ENCODE results near the gene LPCAT4.
"Not testable (repeated sequence)": the region's sequence is repeated elsewhere in the genome, so short reads cannot be mapped to it uniquely, and the experiment has no call there.

Gene LPCAT4

GRCh38 chr15:34355241-34355640 lies 11.8 kb downstream of the LPCAT4 start:
- no peak for DNase-seq
- H3K27me3 ChIP-seq (replicated peaks) = no peaks in the 10 kb centered on the region
- peaks cover 12% of the 10 kb centered on the region for H3K36me3 ChIP-seq (replicated peaks)
- H3K27ac ChIP-seq = no peak overlapping the region
- in situ Hi-C loops (cut with HindIII; ENCODE audit: low pct_ligation_motif_present, low sequenced_read_pairs) = no loop called here
- H3K4me3 ChIP-seq (ENCODE audit: low read depth, low read length) = no peak overlapping the region
- TF ChIP-seq CTCF (IDR thresholded peaks at IDR 0.05; ENCODE audit: low read depth, low read length, missing control alignments) = no peak

GRCh38 chr15:34354286-34354685 lies 12.7 kb downstream of the LPCAT4 start:
- no peak for TF ChIP-seq CTCF (IDR thresholded peaks at IDR 0.05; ENCODE audit: low read depth, low read length, missing control alignments)
- H3K4me3 ChIP-seq (ENCODE audit: low read depth, low read length) = no peak overlapping the region
- peaks cover 8% of the 10 kb centered on the region for H3K36me3 ChIP-seq (replicated peaks)
- H3K27ac ChIP-seq = no peak overlapping the region
- in situ Hi-C loops (cut with HindIII; ENCODE audit: low pct_ligation_motif_present, low sequenced_read_pairs) = no loop called here
- H3K27me3 ChIP-seq (replicated peaks) = no peaks in the 10 kb centered on the region
- no peak for DNase-seq

- in situ Hi-C loops (cut with HindIII; ENCODE audit: low pct_ligation_motif_present, low sequenced_read_pairs) = no loop called here
- TF ChIP-seq CTCF (IDR thresholded peaks at IDR 0.05; ENCODE audit: low read depth, low read length, missing control alignments) = no peak
Observed at GRCh38 chr15:34353627-34354026, 13.4 kb downstream of the LPCAT4 start.

GRCh38 chr15:34352996-34353395 lies 14.0 kb downstream of the LPCAT4 start:
- H3K27ac ChIP-seq; H3K4me3 ChIP-seq (ENCODE audit: low read depth, low read length); DNase-seq; H3K36me3 ChIP-seq (replicated peaks); H3K27me3 ChIP-seq (replicated peaks); in situ Hi-C loops (cut with HindIII; ENCODE audit: low pct_ligation_motif_present, low sequenced_read_pairs): not testable (repeated sequence)

More at GRCh38 chr15:34353627-34354026, 13.4 kb downstream of the LPCAT4 start:
- no peak for DNase-seq
- no peaks in the 10 kb centered on the region for H3K27me3 ChIP-seq (replicated peaks)
- no peak overlapping the region for H3K27ac ChIP-seq
- H3K36me3 ChIP-seq (replicated peaks) = peaks cover 3% of the 10 kb centered on the region
- H3K4me3 ChIP-seq (ENCODE audit: low read depth, low read length) = no peak overlapping the region

- Histone ChIP-seq H3K27me3 (replicated peaks) (no peaks in the 10 kb centered on the region), H3K36me3 (replicated peaks) (no peaks in the 10 kb centered on the region), H3K4me3 (ENCODE audit: low read depth, low read length) (no peak overlapping the region), H3K27ac (no peak overlapping the region)
- in situ Hi-C loops (cut with HindIII; ENCODE audit: low pct_ligation_motif_present, low sequenced_read_pairs) = loop anchor here (25.0 kb wide), 1 partner anchor 112 kb away; the partner anchor contains the start of gene EMC4
- no peak for TF ChIP-seq CTCF (IDR thresholded peaks at IDR 0.05; ENCODE audit: low read depth, low read length, missing control alignments)
- DNase-seq = no peak
Observed at GRCh38 chr15:34349769-34350168, 17.2 kb downstream of the LPCAT4 start.

GRCh38 chr15:34348735-34349300 lies 18.2 kb downstream of the LPCAT4 start:
- in situ Hi-C loops (cut with HindIII; ENCODE audit: low pct_ligation_motif_present, low sequenced_read_pairs) = loop anchor here (25.0 kb wide), 1 partner anchor 112 kb away; the partner anchor contains the start of gene EMC4
- TF ChIP-seq CTCF (IDR thresholded peaks at IDR 0.05; ENCODE audit: low read depth, low read length, missing control alignments) = no peak
- no peaks in the 10 kb centered on the region for H3K36me3 ChIP-seq (replicated peaks)
- H3K27ac ChIP-seq = no peak overlapping the region
- no peaks in the 10 kb centered on the region for H3K27me3 ChIP-seq (replicated peaks)
- DNase-seq = no peak
- H3K4me3 ChIP-seq (ENCODE audit: low read depth, low read length) = no peak overlapping the region
